Measurements from ENCODE around the gene CASP4. TPM values are rescaled to one million over a fixed set of nuclear protein-coding genes. Genes with fewer than 3 reads are reported as not detected.

CASP4 gene
- total and polyA plus RNA-seq, 2 of the 4 experiments (the other 2 are of a cell fraction): 82.5 to 91.9 TPM

- H3K4me2 ChIP-seq (ENCODE audit: low read depth, low read length): no peak overlapping the region
- no peak overlapping the region for H3K23ac ChIP-seq (ENCODE audit: low read depth, low read length)
- H2AK9ac ChIP-seq (replicated peaks; ENCODE audit: low read depth, low read length, poor library complexity): no peak overlapping the region
- no peak overlapping the region for H3K4ac ChIP-seq (ENCODE audit: low read depth, low read length)
- no TSS peak for BruUV-seq (replicated peaks)
- no peaks in the 10 kb centered on the region for H3K9me3 ChIP-seq (ENCODE audit: control insufficient read depth, insufficient read depth, low read length)
- H2BK120ac ChIP-seq (ENCODE audit: low read depth, low read length): no peak overlapping the region
- no peaks in the 10 kb centered on the region for H4K20me1 ChIP-seq (ENCODE audit: insufficient read depth, low read length)
- no peak overlapping the region for H3K14ac ChIP-seq (replicated peaks; ENCODE audit: low read depth, low read length)
- H2BK20ac ChIP-seq (ENCODE audit: low read depth, low read length): no peak overlapping the region
- H2BK5ac ChIP-seq (ENCODE audit: low read depth, low read length, poor library complexity, severe bottlenecking): no peak overlapping the region
- no peak overlapping the region for H4K8ac ChIP-seq (ENCODE audit: low read depth in 2 of 2, low read length in 2 of 2)
- H3K79me1 ChIP-seq (ENCODE audit: low read depth in 1 of 2, low read length in 2 of 2): no peaks in the 10 kb centered on the region
- POLR2A ChIA-PET (ENCODE audit: unreplicated experiment): no interaction called here
- no peak overlapping the region for H3K4me3 ChIP-seq (ENCODE audit: insufficient read depth, low read depth, low read length)
- H3K56ac ChIP-seq (ENCODE audit: extremely low read depth, insufficient read depth, low read length): no peak overlapping the region
- no peak overlapping the region for H2AFZ ChIP-seq (replicated peaks; ENCODE audit: low read length, poor library complexity)
- intact Hi-C loops (cut with micrococcal nuclease) (no loop called here), dilution Hi-C loops (cut with HindIII; ENCODE audit: low sequenced_read_pairs, unreplicated experiment) (no loop called here), in situ Hi-C loops (cut with MboI; ENCODE audit: low sequenced_read_pairs) (no loop called here)
- 100% methylated on average over 3 of the region's 6 CpGs; no CpG with 5 or more reads in 1 of the 2 experiments for WGBS, 2 experiments (ENCODE audit: extremely low coverage in 2 of 2, insufficient read length in 1 of 2)
- CTCF ChIA-PET: interaction anchor here (0.6 kb wide), 1 partner anchor 662 kb away, joined by 3 read pairs; no protein-coding TSS in a partner anchor
- TF ChIP-seq CHD1 (IDR thresholded peaks at IDR 0.05; ENCODE audit: low read depth, low read length): no peak
- TF ChIP-seq ELK1 (IDR thresholded peaks at IDR 0.05; ENCODE audit: borderline replicate concordance, low read depth, low read length): no peak
- no peak for TF ChIP-seq RAD21 (IDR thresholded peaks at IDR 0.05; ENCODE audit: low read length)
- TF ChIP-seq CTCF (conservative IDR thresholded peaks at IDR 0.05; ENCODE audit: low read depth, low read length): no peak
- no peak for TF ChIP-seq RFX5 (IDR thresholded peaks at IDR 0.05; ENCODE audit: low read depth, low read length)
- no peak for TF ChIP-seq MAZ (IDR thresholded peaks at IDR 0.05; ENCODE audit: borderline replicate concordance, low read depth, low read length)
- no peak overlapping the region for H4K91ac ChIP-seq (ENCODE audit: insufficient read depth, low read depth, low read length)
- H3K9me1 ChIP-seq (ENCODE audit: insufficient read depth, low read length): 0 out of 2 replicates have a peak, but pooled peaks cover under 1% of the 10 kb centered on the region
- no peak for ATAC-seq (ENCODE audit: low read depth)
- H3K27ac ChIP-seq (ENCODE audit: insufficient read depth, low read length): no peak overlapping the region
- H3K4me1 ChIP-seq (ENCODE audit: control insufficient read depth, insufficient read depth, low read length): 0 out of 2 replicates have a peak, but pooled peaks cover 1% of the 10 kb centered on the region
- H4K5ac ChIP-seq (ENCODE audit: low read depth, low read length): no peak overlapping the region
- no peaks in the 10 kb centered on the region for H3K27me3 ChIP-seq (ENCODE audit: control insufficient read depth, insufficient read depth, low read length)
- no peaks in the 10 kb centered on the region for H3K36me3 ChIP-seq (ENCODE audit: control insufficient read depth, insufficient read depth, low read length)
- no peak overlapping the region for H3K18ac ChIP-seq (ENCODE audit: low read depth, low read length)
- DNase-seq: no peak
- no peak overlapping the region for H2BK15ac ChIP-seq (ENCODE audit: low read depth, low read length)
- no peak overlapping the region for H3K9ac ChIP-seq (ENCODE audit: low read depth, low read length)
- H2AK5ac ChIP-seq (ENCODE audit: low read depth, low read length): no peak overlapping the region
Observed at GRCh38 chr11:104997288-104997687, 28.9 kb upstream of the CASP4 start.
